ENCODE results near the gene RNF14. TPM values are rescaled to one million over a fixed set of nuclear protein-coding genes. Genes with fewer than 3 reads are reported as not detected.

Gene RNF14
- total and polyA plus RNA-seq, 9 of the 15 experiments (the other 6 are each of a cell fraction or from before 2014, with no cell fraction given), result 36.3 to 140 (median 75.1) TPM

GRCh38 chr5:141919218-141920119 is 49.4 kb upstream of the RNF14 start (continued):
- no peak for TF ChIP-seq TOE1 (IDR thresholded peaks at IDR 0.05; ENCODE audit: borderline replicate concordance)
- TF ChIP-seq TOE1 (CRISPR knock-in tag; IDR thresholded peaks at IDR 0.05; ENCODE audit: borderline replicate concordance, low read depth), result 0 out of 2 replicates have a peak, but pooled peaks have one; percentile 35
- TF ChIP-seq TEAD1 (CRISPR knock-in tag; IDR thresholded peaks at IDR 0.05), result 0 out of 4 replicates have a peak, but pooled peaks of 1 of the 2 experiments have one; percentile 19
- peak; percentile 74; the same call in 1 of the 2 replicates for TF ChIP-seq SMARCE1 (IDR thresholded peaks at IDR 0.05)
- TF ChIP-seq ZFP91 (CRISPR knock-in tag; IDR thresholded peaks at IDR 0.05), result no peak
- TF ChIP-seq ZNF695 (CRISPR knock-in tag; IDR thresholded peaks at IDR 0.05), result no peak
- no peak; the same call in 1 of the 2 replicates for TF ChIP-seq ZNF766 (CRISPR knock-in tag; conservative IDR thresholded peaks at IDR 0.05)
- no peak for TF ChIP-seq HLTF (IDR thresholded peaks at IDR 0.05)
- peak; percentile 79 for TF ChIP-seq CREB3 (tag; conservative IDR thresholded peaks at IDR 0.05; ENCODE audit: low read depth)
- no peak for TF ChIP-seq POU5F1 (IDR thresholded peaks at IDR 0.05; ENCODE audit: borderline replicate concordance, low read depth, low read length, partially characterized antibody)
- TF ChIP-seq JUND (IDR thresholded peaks at IDR 0.05; ENCODE audit: borderline replicate concordance, low read depth, low read length), result peak; percentile 91
- TF ChIP-seq JUND (tag; IDR thresholded peaks at IDR 0.05; ENCODE audit: borderline replicate concordance, low read depth, low read length), result peak; percentile 93; the same call in 2 of the 3 replicates
- no peak for TF ChIP-seq U2AF2 (optimal IDR thresholded peaks at IDR 0.05; ENCODE audit: low read depth, low read length)
- TF ChIP-seq YY1 (IDR thresholded peaks at IDR 0.05; ENCODE audit: borderline replicate concordance in 1 of 3, control insufficient read depth in 1 of 3, extremely low read depth in 1 of 3, insufficient read depth in 3 of 3, insufficient read length in 1 of 3, insufficient replicate concordance in 2 of 3, low read depth in 1 of 3, low read length in 2 of 3), result peak in 1 of 3 experiments; percentile 45
- no peak for TF ChIP-seq PCBP2 (IDR thresholded peaks at IDR 0.05; ENCODE audit: low read depth, low read length, poor library complexity, severe bottlenecking)
- TF ChIP-seq ZBTB1 (CRISPR knock-in tag; IDR thresholded peaks at IDR 0.05; ENCODE audit: borderline replicate concordance, low read depth), result no peak
- TF ChIP-seq PURB (CRISPR knock-in tag; IDR thresholded peaks at IDR 0.05; ENCODE audit: low read depth), result no peak
- no peak for TF ChIP-seq ZBTB43 (CRISPR knock-in tag; IDR thresholded peaks at IDR 0.05)
- TF ChIP-seq MAFK (IDR thresholded peaks at IDR 0.05; ENCODE audit: low read length), result peak; percentile 88
- 0 out of 4 replicates have a peak, but pooled peaks of 1 of the 2 experiments have one; percentile 23 for TF ChIP-seq MLLT1 (IDR thresholded peaks at IDR 0.05)

All from K562 (cell line).